ENCODE data around the gene PAK4. TPM values are rescaled to one million over a fixed set of nuclear protein-coding genes. Genes with fewer than 3 reads are reported as not detected.
"Not testable (repeated sequence)": the region's sequence is repeated elsewhere in the genome, so short reads cannot be mapped to it uniquely, and the experiment has no call there.

PAK4 gene
- total RNA-seq, 1 donor from 2014 or later: 1.9 TPM

GRCh38 chr19:39100500-39101166 lies 25.0 kb upstream of the PAK4 start:
- DNase-seq: no peak

- DNase-seq: no peak
Measured at GRCh38 chr19:39103151-39103550, 22.4 kb upstream of the PAK4 start.

DNA sequence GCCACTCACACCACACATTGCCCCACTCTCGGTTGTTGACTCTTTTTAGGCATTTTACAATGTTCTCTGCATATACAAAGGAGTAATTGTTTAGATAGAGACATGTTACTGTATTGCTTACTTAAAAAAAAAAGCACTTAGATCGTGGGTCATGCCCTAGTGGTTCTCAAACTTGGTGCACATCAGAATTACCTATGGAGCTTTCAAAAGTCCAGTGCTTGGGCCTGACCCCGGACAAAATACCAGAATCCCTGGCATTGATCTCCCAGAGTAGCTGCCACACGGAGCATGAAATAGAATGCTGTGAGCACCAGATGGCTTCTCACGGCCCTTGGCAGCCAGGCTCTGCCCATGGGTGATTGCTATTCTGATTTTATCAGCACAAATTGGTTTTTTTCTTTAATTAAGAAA lies 21.4 kb upstream of the PAK4 start:
- no peak for DNase-seq

- DNase-seq: no peak
Measured at GRCh38 chr19:39106194-39106593, 19.4 kb upstream of the PAK4 start.

GRCh38 chr19:39109641-39110040 lies 15.9 kb upstream of the PAK4 start:
- no peak for DNase-seq

- no peak for DNase-seq
Measured at GRCh38 chr19:39110263-39110967, 15.2 kb upstream of the PAK4 start.

- DNase-seq: no peak
Measured at GRCh38 chr19:39111593-39112199, 13.9 kb upstream of the PAK4 start.

DNA sequence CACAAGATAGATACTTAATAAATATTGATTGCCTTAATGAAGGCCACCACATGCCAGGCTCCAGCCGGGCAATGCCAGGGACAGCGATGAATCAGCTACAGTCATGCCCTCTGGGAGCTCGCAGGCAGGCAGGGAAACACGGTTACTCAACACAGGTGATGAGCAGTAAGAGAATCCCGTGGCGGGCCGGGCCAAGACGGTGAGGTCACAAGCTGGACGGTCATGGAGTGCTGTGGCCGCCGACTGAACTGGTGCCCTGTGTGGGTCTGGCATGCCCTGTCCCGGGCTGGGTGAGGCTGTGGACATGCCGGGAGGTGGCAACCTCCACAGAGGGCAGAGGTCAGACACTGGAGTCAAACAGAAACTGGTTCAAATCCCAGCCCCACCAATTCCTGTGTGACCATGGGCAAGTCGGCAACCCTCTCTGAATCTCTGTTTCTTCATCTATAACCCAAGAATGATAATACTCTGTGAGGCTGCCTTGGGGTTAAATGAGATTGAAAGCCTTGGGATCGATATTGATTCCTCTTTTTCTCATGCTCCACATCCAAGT lies 13.2 kb upstream of the PAK4 start:
- DNase-seq: no peak

GRCh38 chr19:39113199-39113598 lies 12.4 kb upstream of the PAK4 start:
- no peak for DNase-seq

GRCh38 chr19:39115105-39115847 lies 10.3 kb upstream of the PAK4 start:
- no peak for DNase-seq

- not testable (repeated sequence) for DNase-seq
Measured at GRCh38 chr19:39117023-39117422, 8.6 kb upstream of the PAK4 start.

DNA sequence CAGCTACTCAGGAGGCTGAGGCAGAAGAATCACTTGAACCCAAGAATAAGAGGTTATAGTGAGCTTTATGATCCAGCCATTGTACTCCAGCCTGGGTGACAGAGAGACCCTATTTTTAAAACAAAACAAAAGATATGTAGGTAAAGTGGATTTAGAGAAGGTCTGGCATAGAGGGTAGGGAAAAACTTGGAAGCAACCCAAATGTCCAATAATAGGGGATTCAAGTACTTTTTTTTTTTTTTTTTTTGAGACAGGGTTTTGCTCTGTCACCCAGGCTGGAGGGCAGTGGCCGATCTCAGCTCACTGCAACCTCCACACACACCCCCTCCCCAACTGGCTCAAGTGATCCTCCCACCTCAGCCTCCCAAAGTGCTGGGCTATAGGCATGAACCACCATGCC lies 5.8 kb upstream of the PAK4 start:
- DNase-seq: no peak

DNA sequence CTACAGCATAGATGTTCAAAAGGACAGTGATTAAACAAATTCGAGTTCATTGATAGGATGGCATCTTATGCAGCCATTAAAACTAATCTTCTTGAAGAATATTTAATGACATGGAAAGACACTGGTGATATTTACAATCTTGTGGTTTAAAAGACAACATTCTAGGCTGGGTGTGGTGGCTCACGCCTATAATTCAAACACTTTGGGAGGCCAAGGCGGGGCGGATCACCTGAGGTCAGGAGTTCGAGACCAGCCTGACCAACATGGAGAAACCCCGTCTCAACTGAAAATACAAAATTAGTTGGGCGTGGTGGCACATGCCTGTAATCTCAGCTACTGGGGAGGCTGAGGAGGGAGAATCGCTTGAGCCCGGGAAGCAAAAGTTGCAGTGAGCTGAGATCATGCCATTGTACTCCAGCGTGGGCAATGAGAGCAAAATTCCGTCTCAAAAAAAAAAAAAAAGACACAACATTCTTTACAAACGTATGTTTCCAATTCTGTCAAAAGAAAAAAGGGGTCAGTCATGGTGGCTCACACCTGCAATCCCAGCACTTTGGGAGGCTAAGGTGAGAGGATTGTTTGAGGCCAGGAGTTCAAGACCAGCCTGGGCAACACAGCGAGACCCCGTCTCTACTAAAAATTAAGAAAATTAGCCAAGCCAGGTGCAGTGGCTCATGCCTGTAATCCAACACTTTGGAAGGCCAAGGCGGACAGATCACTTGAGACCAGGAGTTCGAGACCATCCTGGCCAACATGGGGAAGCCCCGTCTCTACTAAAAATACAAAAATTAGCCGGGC lies 2.5 kb upstream of the PAK4 start:
- DNase-seq: no peak

DNA sequence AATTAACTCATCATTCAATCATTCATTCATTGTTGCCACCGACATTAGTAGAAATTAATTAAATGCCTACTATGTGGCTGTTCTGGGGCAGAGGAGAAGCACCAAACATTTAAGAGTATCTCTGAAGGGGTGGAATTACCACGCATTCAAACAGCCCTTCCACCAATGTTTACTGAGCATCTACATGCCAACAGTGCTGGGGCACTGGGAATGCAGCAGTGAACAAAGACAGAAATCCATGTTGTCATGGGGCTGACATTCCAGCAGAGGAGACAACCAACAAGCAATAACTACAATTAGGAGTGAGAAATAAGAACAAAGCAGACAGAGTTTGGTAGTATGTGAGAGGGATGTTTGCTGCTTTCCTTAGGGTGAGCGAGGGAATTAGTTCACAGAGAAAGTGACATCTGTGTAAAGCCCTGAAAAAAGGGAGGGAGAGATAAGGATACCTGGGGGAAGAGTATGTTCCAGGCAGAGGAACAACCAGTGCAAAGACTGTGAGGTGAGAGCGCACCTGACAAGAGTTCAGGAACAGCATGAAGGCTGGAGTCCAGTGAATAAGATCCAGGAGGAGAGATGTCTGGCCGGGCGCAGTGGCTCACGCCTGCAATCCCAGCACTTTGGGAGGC lies 1.3 kb upstream of the PAK4 start:
- DNase-seq: no peak

DNA sequence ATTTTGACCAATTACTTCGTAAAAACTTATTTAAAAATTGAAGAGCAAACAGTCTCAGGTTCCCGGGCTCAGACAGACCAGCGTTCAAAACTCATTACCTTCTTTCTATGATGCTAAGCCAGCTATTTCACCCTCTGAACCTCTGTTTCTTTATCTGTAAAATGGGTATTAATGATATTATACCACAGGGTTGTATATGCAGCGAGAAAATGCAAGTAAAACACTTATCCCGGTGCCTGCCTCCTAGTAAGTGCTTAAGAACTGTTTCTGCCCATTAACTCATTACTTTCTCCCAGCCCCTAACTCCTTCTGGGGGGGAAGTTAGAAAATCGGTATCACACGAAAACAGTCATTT lies 410 bp upstream of the PAK4 start:
- DNase-seq: no peak

- DNase-seq: no peak
Measured at GRCh38 chr19:39126312-39127187, 964 bp downstream of the PAK4 start.

- no peak for DNase-seq
Measured at GRCh38 chr19:39127812-39128515, 2.4 kb downstream of the PAK4 start.

- no peak for DNase-seq
Measured at GRCh38 chr19:39128516-39129079, 3.0 kb downstream of the PAK4 start.

DNA sequence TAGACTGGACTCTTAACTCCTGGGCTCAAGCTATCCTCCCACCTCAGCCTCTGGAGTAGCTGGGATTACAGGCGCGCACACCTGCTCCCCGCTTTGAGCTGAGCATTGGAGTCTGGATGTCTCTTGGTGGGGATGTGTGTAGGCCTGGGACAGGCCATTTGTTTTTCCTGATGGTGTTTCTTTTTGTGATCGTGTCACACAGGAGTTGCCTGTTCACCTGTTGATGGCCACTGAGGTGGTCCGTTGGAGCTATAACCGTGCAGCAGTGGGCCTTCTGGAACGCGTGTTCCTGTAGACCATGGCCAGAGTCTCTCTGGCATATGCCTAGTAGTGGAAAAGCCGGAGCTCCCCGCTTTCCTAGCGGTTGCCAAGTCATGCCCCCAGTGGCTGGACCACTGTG lies 3.5 kb downstream of the PAK4 start:
- no peak for DNase-seq
